Prostate gland (tissue), 2 donors: ENCODE results near the gene IQCE. TPM values are rescaled to one million over a fixed set of nuclear protein-coding genes. Genes with fewer than 3 reads are reported as not detected.

Source experiments
- DNase-seq: peaks from one replicate; pipeline ENCODE4 v3.0.0-alpha.2; 2019; ENCODE audit warnings: low spot score
- H3K27ac ChIP-seq, 2 donors: fragments of 200-600 bp; sonication (generic); 2 replicates each; pipeline ENCODE4 v1.5.1; 2017 to 2019
- H3K27me3 ChIP-seq: fragments of 200-600 bp; sonication (generic); replicated peaks from 2 replicates; pipeline ENCODE4 v1.5.1; 2019; ENCODE audit not compliant: insufficient read depth
- H3K36me3 ChIP-seq, 2 donors: fragments of 200-600 bp; sonication (generic); 1 replicate in 1 of 2; 2 replicates in 1 of 2; pipeline versions ENCODE4 v1.5.1 to v1.8.1; 2017 to 2019
- H3K4me1 ChIP-seq: fragments of 200-600 bp; sonication (generic); replicated peaks from 2 replicates; pipeline ENCODE4 v1.5.1; 2019
- H3K4me3 ChIP-seq, 2 donors: fragments of 200-600 bp; sonication (generic); 2 replicates each; pipeline ENCODE4 v1.5.1; 2017 to 2019
- H3K9me3 ChIP-seq: fragments of 200-600 bp; sonication (generic); 2 replicates; pipeline ENCODE4 v1.5.1; 2017
- CTCF ChIP-seq, 4 experiments: fragments of 200-600 bp in 2 of 4; fragments of 450-650 bp in 2 of 4; sonication (generic) in 2 of 4; IDR thresholded peaks; 1 replicate in 3 of 4; 2 replicates in 1 of 4; pipeline ENCODE4 v1.5.1; 2016 to 2019; ENCODE audit warnings: antibody characterized with exemption in 4 of 4, mild to moderate bottlenecking in 2 of 4, moderate library complexity in 2 of 4
- POLR2A ChIP-seq: fragments of 450-650 bp; IDR thresholded peaks from one replicate; pipeline ENCODE4 v1.6.1; 2016; ENCODE audit warnings: antibody characterized with exemption, mild to moderate bottlenecking
- POLR2AphosphoS5 ChIP-seq: sonication (generic); formaldehyde crosslinking; IDR thresholded peaks from one replicate; pipeline ENCODE4 v1.6.1; 2017; ENCODE audit warnings: antibody characterized with exemption
- WGBS: methylation state at CpG from one replicate; pipeline ENCODE4 v1.1.5; 2018; 5-methylcytosine and 5-hydroxymethylcytosine counted together
- intact Hi-C: fragments of 100-400 bp; cut with DNase I; formaldehyde crosslinking; loops from one replicate; pipeline ENCODE4 v1.14.2; 2022
- total RNA-seq, 2 donors: library from RNA; depleted of rRNA; stranded (reverse); fragments of >200 nt; gene quantifications; one replicate each; pipeline ENCODE4 v1.1.0, GENCODE V29; 2016

IQCE gene
- total RNA-seq, 2 donors from 2014 or later, result 20.2 to 41.9 TPM

- no peaks in the 10 kb centered on the region for H3K27me3 ChIP-seq
- WGBS, result 90% methylated on average over 10 of the region's 10 CpGs
- TF ChIP-seq POLR2AphosphoS5 (no peak), CTCF (IDR thresholded peaks at IDR 0.05) (no peak), POLR2A (no peak)
- H3K4me3 ChIP-seq, result no peak overlapping the region
- DNase-seq, result no peak
- no peaks in the 10 kb centered on the region for H3K4me1 ChIP-seq
- intact Hi-C loops, result no loop called here
- peaks cover 9 to 17% of the 10 kb centered on the region in 2 donors for H3K36me3 ChIP-seq
- no peaks in the 10 kb centered on the region for H3K9me3 ChIP-seq
- no peak overlapping the region for H3K27ac ChIP-seq
Observed at GRCh38 chr7:2594599-2594998, 35.8 kb downstream of the IQCE start.

DNA sequence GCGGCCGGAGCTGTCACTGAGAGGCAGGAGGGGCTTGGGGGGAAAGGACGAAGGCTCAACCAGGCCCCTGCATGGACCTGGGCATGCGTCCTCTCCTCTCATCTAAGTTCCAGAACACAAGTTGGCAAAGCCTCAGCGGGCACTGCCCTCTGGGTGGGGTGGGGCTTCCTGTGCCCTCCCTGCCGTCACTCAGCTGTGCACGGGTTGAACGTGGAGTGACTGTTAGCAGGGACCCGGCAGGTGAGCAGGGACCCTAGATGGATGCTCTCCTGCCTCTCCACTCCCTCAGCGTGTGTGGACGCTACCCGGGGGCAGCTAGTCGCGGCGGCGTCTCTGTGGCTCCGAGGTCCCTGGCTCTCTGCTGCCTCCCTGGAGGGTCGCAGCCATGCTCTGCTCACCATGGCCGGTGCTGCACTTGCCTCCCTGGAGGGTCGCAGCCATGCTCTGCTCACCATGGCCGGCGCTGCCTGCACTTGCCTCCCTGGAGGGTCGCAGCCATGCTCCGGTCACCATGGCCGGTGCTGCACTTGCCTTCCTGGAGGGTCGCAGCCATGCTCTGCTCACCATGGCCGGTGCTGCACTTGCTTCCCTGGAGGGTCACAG, 36.6 kb downstream of the IQCE start:
- Histone ChIP-seq H3K27me3 (no peaks in the 10 kb centered on the region), H3K27ac (no peak overlapping the region), H3K4me3 (no peak overlapping the region), H3K4me1 (no peaks in the 10 kb centered on the region), H3K36me3 (peaks cover 9 to 17% of the 10 kb centered on the region in 2 donors), H3K9me3 (no peaks in the 10 kb centered on the region)
- intact Hi-C loops, result no loop called here
- DNase-seq, result no peak
- TF ChIP-seq CTCF (IDR thresholded peaks at IDR 0.05), result no peak
- TF ChIP-seq POLR2A, result no peak
- no peak for TF ChIP-seq POLR2AphosphoS5
- 91% methylated on average over 27 of the region's 27 CpGs for WGBS

DNA sequence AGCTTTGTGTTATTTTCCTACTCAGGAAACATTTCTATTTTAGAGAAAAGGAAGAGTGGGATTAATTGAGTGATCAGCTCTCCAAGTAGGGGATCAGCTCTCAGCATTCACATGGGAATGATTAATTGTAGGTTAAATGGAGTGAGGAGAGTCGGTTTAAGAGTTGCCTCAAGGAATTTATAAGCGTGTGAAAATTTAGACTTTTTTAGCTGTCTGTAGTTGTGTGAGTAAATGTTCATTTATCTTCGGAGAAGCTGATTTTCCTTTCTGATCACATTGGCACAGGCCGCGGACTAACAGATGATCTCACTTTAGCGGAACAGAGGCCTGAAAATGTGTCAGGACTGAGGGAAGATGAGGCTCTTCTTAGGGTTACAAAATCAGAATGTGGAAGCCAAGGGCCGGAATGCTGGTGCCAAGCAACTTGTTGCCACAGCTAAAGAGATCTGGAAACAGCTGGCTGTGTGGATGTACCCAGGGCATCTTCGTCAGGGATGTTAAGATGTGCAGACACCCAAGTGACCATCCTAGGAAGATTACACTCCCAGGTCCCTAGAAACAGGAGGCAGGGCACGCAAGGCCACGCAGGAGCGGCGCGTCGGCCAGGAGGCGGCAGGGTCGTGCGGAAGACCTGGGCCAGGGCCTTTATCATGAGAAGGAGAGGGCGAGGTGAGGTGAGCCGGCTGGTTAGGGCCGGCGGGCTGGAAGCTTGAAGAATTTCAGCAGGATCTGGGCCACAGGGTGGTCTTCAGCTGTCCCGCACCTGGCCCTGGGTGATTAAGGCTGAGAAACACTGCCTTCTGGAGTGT, 37.9 kb downstream of the IQCE start:
- Histone ChIP-seq H3K36me3 (peaks cover 9 to 17% of the 10 kb centered on the region in 2 donors), H3K4me1 (no peaks in the 10 kb centered on the region), H3K4me3 (no peak overlapping the region), H3K9me3 (no peaks in the 10 kb centered on the region), H3K27me3 (no peaks in the 10 kb centered on the region), H3K27ac (no peak overlapping the region)
- WGBS, result 90% methylated on average over 22 of the region's 22 CpGs
- TF ChIP-seq POLR2A (no peak), POLR2AphosphoS5 (no peak), CTCF (IDR thresholded peaks at IDR 0.05) (no peak)
- DNase-seq, result no peak
- intact Hi-C loops, result no loop called here

- TF ChIP-seq CTCF (IDR thresholded peaks at IDR 0.05), result no peak
- no peak for TF ChIP-seq POLR2A
- no peak for TF ChIP-seq POLR2AphosphoS5
- Histone ChIP-seq H3K27ac (no peak overlapping the region), H3K9me3 (no peaks in the 10 kb centered on the region)
Observed at GRCh38 chr7:2597273-2597640, 38.5 kb downstream of the IQCE start.

More at GRCh38 chr7:2597273-2597640, 38.5 kb downstream of the IQCE start:
- H3K36me3 ChIP-seq, result peaks cover 9 to 17% of the 10 kb centered on the region in 2 donors
- H3K4me1 ChIP-seq, result no peaks in the 10 kb centered on the region
- no peak overlapping the region for H3K4me3 ChIP-seq
- WGBS, result 72% methylated on average over 13 of the region's 13 CpGs
- DNase-seq, result no peak
- H3K27me3 ChIP-seq, result no peaks in the 10 kb centered on the region
- intact Hi-C loops, result no loop called here
